HEK293 (cell line): ENCODE measurements around the gene ZIK1.

Experiments
- CTCF ChIP-seq: fragments of 450-650 bp; formaldehyde crosslinking; IDR thresholded peaks from 2 replicates; pipeline ENCODE4 v1.5.1; 2016; ENCODE audit warnings: missing biosample characterization, missing genetic modification characterization
- EGR2 ChIP-seq: fragments of 450-650 bp; formaldehyde crosslinking; IDR thresholded peaks from 2 replicates; pipeline ENCODE4 v1.5.1; 2016; ENCODE audit warnings: low read depth, missing biosample characterization, missing genetic modification characterization
- KLF9 ChIP-seq: fragments of 450-650 bp; formaldehyde crosslinking; IDR thresholded peaks from 2 replicates; pipeline ENCODE4 v1.5.1; 2016; ENCODE audit warnings: missing biosample characterization, missing genetic modification characterization, low read depth
- REST ChIP-seq: fragments of 450-650 bp; formaldehyde crosslinking; IDR thresholded peaks from 2 replicates; pipeline ENCODE4 v1.5.1; 2016; ENCODE audit warnings: missing biosample characterization, missing genetic modification characterization
- SETDB1 ChIP-seq: IDR thresholded peaks from one replicate; pipeline ENCODE4 v1.6.1; 2017; ENCODE audit warnings: mild to moderate bottlenecking, low read length, moderate library complexity, mixed read lengths; ENCODE audit not compliant: insufficient read length
- ZBTB10 ChIP-seq: fragments of 450-650 bp; formaldehyde crosslinking; IDR thresholded peaks from 2 replicates; pipeline ENCODE4 v1.5.1; 2016; ENCODE audit warnings: missing biosample characterization, missing genetic modification characterization
- ZNF37A ChIP-seq: fragments of 450-650 bp; IDR thresholded peaks from 2 replicates; pipeline ENCODE4 v1.5.1; 2018; ENCODE audit warnings: missing biosample characterization, missing genetic modification characterization
- ZNF513 ChIP-seq: fragments of 450-650 bp; IDR thresholded peaks from 2 replicates; pipeline ENCODE4 v1.5.1; 2018; ENCODE audit warnings: missing biosample characterization, missing genetic modification characterization
- ZNF518A ChIP-seq: fragments of 450-650 bp; formaldehyde crosslinking; conservative IDR thresholded peaks from 2 replicates; pipeline ENCODE4 v1.5.1; 2016; ENCODE audit warnings: low read depth, missing biosample characterization, missing genetic modification characterization
- ZNF639 ChIP-seq: fragments of 450-650 bp; formaldehyde crosslinking; IDR thresholded peaks from 2 replicates; pipeline ENCODE4 v1.5.1; 2016; ENCODE audit warnings: missing biosample characterization, missing genetic modification characterization
- ZNF670 ChIP-seq: fragments of 450-650 bp; formaldehyde crosslinking; IDR thresholded peaks from 2 replicates; pipeline ENCODE4 v1.5.1; 2016; ENCODE audit warnings: missing biosample characterization, missing genetic modification characterization, low read depth
- ZNF707 ChIP-seq: fragments of 450-650 bp; formaldehyde crosslinking; IDR thresholded peaks from 2 replicates; pipeline ENCODE4 v1.5.1; 2016; ENCODE audit warnings: missing biosample characterization, missing genetic modification characterization

- peak; percentile 58; the same call in 1 of the 2 replicates for TF ChIP-seq CTCF
- no peak for TF ChIP-seq ZNF37A (tag by site-specific recombination)
- TF ChIP-seq REST (tag by site-specific recombination), result no peak
- TF ChIP-seq ZNF670 (tag by site-specific recombination), result no peak
- TF ChIP-seq EGR2 (tag by site-specific recombination), result peak; percentile 44; the same call in 1 of the 2 replicates
- TF ChIP-seq ZNF513 (tag by site-specific recombination), result no peak
- no peak for TF ChIP-seq ZNF639 (tag by site-specific recombination)
- TF ChIP-seq ZBTB10, result no peak
- no peak for TF ChIP-seq SETDB1
- TF ChIP-seq ZNF518A (tag by site-specific recombination), result peak; percentile 88
- peak; percentile 62; the same call in 1 of the 2 replicates for TF ChIP-seq KLF9
- TF ChIP-seq ZNF707, result no peak
Observed at GRCh38 chr19:57578487-57579205, 5.3 kb upstream of the ZIK1 start, which contains the start of gene ZNF416.
